Measurements from ENCODE around the gene TMEM200C. TPM values are rescaled to one million over a fixed set of nuclear protein-coding genes. Genes with fewer than 3 reads are reported as not detected.

The TMEM200C gene
- polyA plus RNA-seq, 3 donors, result not detected

- WGBS (ENCODE audit: insufficient coverage), result 14% methylated on average over 70 of the region's 70 CpGs
- H2AFZ ChIP-seq (ENCODE audit: insufficient read depth, low read depth, low read length, poor library complexity, severe bottlenecking), result peak overlapping the region; percentile 35
- intact Hi-C loops (cut with micrococcal nuclease), result no loop called here
Measured at GRCh38 chr18:5891184-5891853, 4.0 kb downstream of the TMEM200C start.

DNA sequence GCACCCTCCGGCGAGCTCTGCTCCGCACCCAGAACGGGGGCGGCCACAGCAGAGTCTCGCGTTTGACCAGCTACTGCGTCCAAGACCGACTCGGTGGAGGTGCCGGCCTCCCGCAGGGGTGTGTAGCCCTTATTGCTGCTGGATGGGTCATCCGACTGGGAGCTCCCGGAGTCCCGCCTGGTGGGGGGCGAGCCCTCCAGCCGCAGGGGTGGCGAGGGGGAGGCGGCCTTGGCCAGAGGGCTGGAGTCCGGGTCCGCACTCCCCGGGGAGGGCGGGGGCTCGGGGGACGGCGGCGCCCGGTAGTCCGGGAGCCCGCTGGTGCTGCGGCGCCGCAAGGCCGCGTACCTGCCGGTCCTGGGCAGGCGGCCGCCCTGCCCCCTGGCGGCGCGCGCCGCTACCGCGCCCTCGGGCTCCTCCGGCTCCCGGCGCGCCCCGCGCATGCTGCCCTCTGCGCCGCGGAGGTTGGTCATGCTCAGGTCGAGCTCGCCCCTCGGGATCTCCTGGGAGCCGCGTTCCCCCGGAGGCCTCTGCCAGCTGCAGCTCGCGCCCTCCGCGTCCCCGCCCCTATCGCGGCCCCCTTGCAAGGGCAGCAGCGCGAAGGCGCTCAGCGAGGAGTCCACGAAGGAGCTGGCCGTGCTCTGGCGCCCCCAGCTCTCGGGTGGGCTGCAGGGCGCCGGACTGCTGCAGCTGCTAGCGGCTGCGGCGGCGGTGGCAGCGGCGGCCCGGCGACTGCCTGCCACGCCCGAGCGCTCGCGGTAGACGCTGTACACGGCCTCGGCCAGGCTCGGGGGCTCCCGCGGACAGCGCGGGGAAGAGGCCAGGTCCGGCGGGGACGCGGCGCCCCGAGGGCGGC, 4.8 kb downstream of the TMEM200C start:
- H3K79me2 ChIP-seq (ENCODE audit: insufficient read depth, low read length), result no peaks in the 10 kb centered on the region
- no peaks in the 10 kb centered on the region for H4K20me1 ChIP-seq (ENCODE audit: insufficient read depth, low read length)
- no peak overlapping the region for H3K4me3 ChIP-seq (replicated peaks in 1 of 3; ENCODE audit: low read depth in 2 of 3, low read length in 3 of 3)
- H3K27me3 Mint-ChIP-seq (ENCODE audit: low read depth in 3 of 3), result peaks cover 62 to 82% (median 63%) of the 10 kb centered on the region in 3 donors
- 2% methylated on average over 104 of the region's 106 CpGs for WGBS (ENCODE audit: insufficient coverage)
- peaks cover 2 to 5% of the 10 kb centered on the region in 2 donors for H3K36me3 Mint-ChIP-seq
- H3K9me3 Mint-ChIP-seq, result peaks cover 0 to 8% (median 5%) of the 10 kb centered on the region in 7 donors
- peak overlapping the region in 1 of 2 donors; percentile 68 for H3K4me3 Mint-ChIP-seq
- TF ChIP-seq, protein P1, sequence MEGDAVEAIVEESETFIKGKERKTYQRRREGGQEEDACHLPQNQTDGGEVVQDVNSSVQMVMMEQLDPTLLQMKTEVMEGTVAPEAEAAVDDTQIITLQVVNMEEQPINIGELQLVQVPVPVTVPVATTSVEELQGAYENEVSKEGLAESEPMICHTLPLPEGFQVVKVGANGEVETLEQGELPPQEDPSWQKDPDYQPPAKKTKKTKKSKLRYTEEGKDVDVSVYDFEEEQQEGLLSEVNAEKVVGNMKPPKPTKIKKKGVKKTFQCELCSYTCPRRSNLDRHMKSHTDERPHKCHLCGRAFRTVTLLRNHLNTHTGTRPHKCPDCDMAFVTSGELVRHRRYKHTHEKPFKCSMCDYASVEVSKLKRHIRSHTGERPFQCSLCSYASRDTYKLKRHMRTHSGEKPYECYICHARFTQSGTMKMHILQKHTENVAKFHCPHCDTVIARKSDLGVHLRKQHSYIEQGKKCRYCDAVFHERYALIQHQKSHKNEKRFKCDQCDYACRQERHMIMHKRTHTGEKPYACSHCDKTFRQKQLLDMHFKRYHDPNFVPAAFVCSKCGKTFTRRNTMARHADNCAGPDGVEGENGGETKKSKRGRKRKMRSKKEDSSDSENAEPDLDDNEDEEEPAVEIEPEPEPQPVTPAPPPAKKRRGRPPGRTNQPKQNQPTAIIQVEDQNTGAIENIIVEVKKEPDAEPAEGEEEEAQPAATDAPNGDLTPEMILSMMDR (IDR thresholded peaks at IDR 0.05), result peak; percentile 71
- H3K9ac ChIP-seq (ENCODE audit: insufficient read depth, low read length, poor library complexity, severe bottlenecking), result no peak overlapping the region
- peaks cover 79 to 86% of the 10 kb centered on the region in 2 donors for H3K27me3 ChIP-seq (ENCODE audit: control insufficient read depth in 2 of 2, insufficient read depth in 2 of 2, low read length in 2 of 2)
- peaks cover 7 to 32% of the 10 kb centered on the region in 2 donors for H3K9me3 ChIP-seq (replicated peaks in 1 of 2; ENCODE audit: control insufficient read depth in 1 of 2, insufficient read depth in 1 of 2, low read length in 2 of 2)
- DNase-seq, result peak in 1 of 3 donors; percentile 26
- no peak overlapping the region for H3K27ac ChIP-seq (ENCODE audit: low read depth in 1 of 2, low read length in 2 of 2)
- H3K4me1 ChIP-seq (ENCODE audit: control insufficient read depth in 1 of 2, insufficient read depth in 2 of 2, low read length in 2 of 2), result peaks cover 0 to 19% of the 10 kb centered on the region in 2 donors
- peaks cover 4% of the 10 kb centered on the region for H3K4me1 Mint-ChIP-seq
- peak overlapping the region; percentile 62 for H3K4me2 ChIP-seq (replicated peaks; ENCODE audit: extremely low read depth, low read length, poor library complexity, severe bottlenecking)
- H3K36me3 ChIP-seq (replicated peaks in 1 of 2; ENCODE audit: control insufficient read depth in 1 of 2, insufficient read depth in 2 of 2, low read length in 2 of 2), result no peaks in the 10 kb centered on the region
- intact Hi-C loops (cut with micrococcal nuclease), result no loop called here
- H3K27ac Mint-ChIP-seq, result no peak overlapping the region
- H2AFZ ChIP-seq (ENCODE audit: insufficient read depth, low read depth, low read length, poor library complexity, severe bottlenecking), result peak overlapping the region; percentile 35

More at GRCh38 chr18:5891184-5891853, 4.0 kb downstream of the TMEM200C start:
- Histone ChIP-seq H3K9ac (ENCODE audit: insufficient read depth, low read length, poor library complexity, severe bottlenecking) (no peak overlapping the region), H3K4me1 (ENCODE audit: control insufficient read depth in 1 of 2, insufficient read depth in 2 of 2, low read length in 2 of 2) (peaks cover 2 to 19% of the 10 kb centered on the region in 2 donors), H3K9me3 (replicated peaks in 1 of 2; ENCODE audit: control insufficient read depth in 1 of 2, insufficient read depth in 1 of 2, low read length in 2 of 2) (peaks cover 7 to 38% of the 10 kb centered on the region in 2 donors), H3K27ac (ENCODE audit: low read depth in 1 of 2, low read length in 2 of 2) (no peak overlapping the region), H3K4me3 (replicated peaks in 1 of 3; ENCODE audit: low read depth in 2 of 3, low read length in 3 of 3) (no peak overlapping the region), H3K4me2 (replicated peaks; ENCODE audit: extremely low read depth, low read length, poor library complexity, severe bottlenecking) (peak overlapping the region; percentile 62), H3K79me2 (ENCODE audit: insufficient read depth, low read length) (no peaks in the 10 kb centered on the region), H3K36me3 (replicated peaks in 1 of 2; ENCODE audit: control insufficient read depth in 1 of 2, insufficient read depth in 2 of 2, low read length in 2 of 2) (no peaks in the 10 kb centered on the region), H3K27me3 (ENCODE audit: control insufficient read depth in 2 of 2, insufficient read depth in 2 of 2, low read length in 2 of 2) (peaks cover 81 to 87% of the 10 kb centered on the region in 2 donors), H4K20me1 (ENCODE audit: insufficient read depth, low read length) (no peaks in the 10 kb centered on the region)
- Mint-ChIP-seq H3K27ac (no peak overlapping the region), H3K9me3 (peaks cover 0 to 9% (median 6%) of the 10 kb centered on the region in 7 donors), H3K36me3 (peaks cover 2 to 5% of the 10 kb centered on the region in 2 donors), H3K4me3 (peak overlapping the region; percentile 61 to 89), H3K27me3 (ENCODE audit: low read depth in 3 of 3) (peaks cover 69 to 86% (median 70%) of the 10 kb centered on the region in 3 donors), H3K4me1 (peaks cover 4% of the 10 kb centered on the region)
- TF ChIP-seq, protein P1 (IDR thresholded peaks at IDR 0.05), result no peak
- no peak for DNase-seq

Measured in CD14-positive monocyte (primary cell).